Psoas muscle (tissue), 8 donors: ENCODE data around the gene NLRP5. TPM values are rescaled to one million over a fixed set of nuclear protein-coding genes. Genes with fewer than 3 reads are reported as not detected.
"Not testable (repeated sequence)": the region's sequence is repeated elsewhere in the genome, so short reads cannot be mapped to it uniquely, and the experiment has no call there.

Experiments used
- ATAC-seq, 4 donors: fragments of 200-7000 bp; cut with Tn5 transposase; one replicate each; pipeline ENCODE4 v1.9.1; 2020; ENCODE audit warnings: moderate library complexity in 3 of 4, mild to moderate bottlenecking in 2 of 4
- DNase-seq, 2 donors: peaks; one replicate each; pipeline ENCODE4 v3.0.0-alpha.2; 2020
- H3K27ac ChIP-seq: fragments of 200-600 bp; one replicate; pipeline ENCODE4 v1.8.0; 2022
- H3K27me3 ChIP-seq, 3 donors: fragments of 200-600 bp in 1 of 3; one replicate each; pipeline versions ENCODE4 v1.6.1 to v1.8.0; 2013 to 2022; ENCODE audit warnings: low read length in 2 of 3, mild to moderate bottlenecking in 2 of 3, moderate library complexity in 1 of 3; ENCODE audit not compliant: insufficient read depth in 3 of 3
- H3K36me3 ChIP-seq, 2 donors: fragments of 200-600 bp in 1 of 2; one replicate each; pipeline versions ENCODE4 v1.6.1 to v1.8.0; 2013 to 2022; ENCODE audit warnings: low read depth in 1 of 2, mild to moderate bottlenecking in 1 of 2, moderate library complexity in 1 of 2; ENCODE audit not compliant: insufficient read depth in 1 of 2
- H3K4me1 ChIP-seq: fragments of 200-600 bp; one replicate; pipeline ENCODE4 v1.8.0; 2022
- H3K4me3 ChIP-seq: fragments of 200-600 bp; one replicate; pipeline ENCODE4 v1.8.0; 2022; ENCODE audit warnings: mild to moderate bottlenecking
- H3K9me3 ChIP-seq: fragments of 200-600 bp; one replicate; pipeline ENCODE4 v1.8.0; 2022
- WGBS, 3 donors: extraction: QIAGEN DNeasy Blood & Tissue Kit; methylation state at CpG; one replicate each; pipeline versions ENCODE4 v1.1.6 to v1.1.7; 2013; 5-methylcytosine and 5-hydroxymethylcytosine counted together
- intact Hi-C, 2 donors: fragments of 100-400 bp; cut with DNase I; formaldehyde crosslinking; loops; one replicate each; pipeline versions ENCODE4 v1.11.0 to v1.14.2; 2022
- polyA plus RNA-seq, 3 donors: library from polyadenylated mRNA; stranded (reverse); fragments of 200-250 nt; gene quantifications; one replicate each; pipeline ENCODE4 v1.2.3, GENCODE V29; 2013
- total RNA-seq, 4 donors: library from RNA; stranded (reverse); fragmentation: NEBNext Ultra II Directional in 2 of 4; extraction: Animal tissue kit (Norgen Biotek cat#: 25700) in 2 of 4; gene quantifications; one replicate each; pipeline versions ENCODE4 v1.2.1 to v1.2.4, GENCODE V29; 2021 to 2023
- TF ChIP-seq, protein P1 (sequence below): fragments of 200-600 bp; IDR thresholded peaks from one replicate; pipeline ENCODE4 v1.8.0; 2022; ENCODE audit warnings: antibody characterized with exemption
- donor health status: healthy with polysubstance abuse.
- donor health status: DM: no; HTN: no; CAD: no; lungs with moderate emphysema.
- donor health status: Bipolar disorder and iron deficiency.
- donor health status: healthy.
- donor health status: DM: yes; HTN: yes; CAD: no.
- donor health status: DM: no; HTN: no; CAD: no.
- donor health status: DM: no; HTN: no; CAD: no.
- donor health status: DM: yes; HTN: yes; CAD: no.

NLRP5 gene
- total and polyA plus RNA-seq, 7 donors = not detected

DNA sequence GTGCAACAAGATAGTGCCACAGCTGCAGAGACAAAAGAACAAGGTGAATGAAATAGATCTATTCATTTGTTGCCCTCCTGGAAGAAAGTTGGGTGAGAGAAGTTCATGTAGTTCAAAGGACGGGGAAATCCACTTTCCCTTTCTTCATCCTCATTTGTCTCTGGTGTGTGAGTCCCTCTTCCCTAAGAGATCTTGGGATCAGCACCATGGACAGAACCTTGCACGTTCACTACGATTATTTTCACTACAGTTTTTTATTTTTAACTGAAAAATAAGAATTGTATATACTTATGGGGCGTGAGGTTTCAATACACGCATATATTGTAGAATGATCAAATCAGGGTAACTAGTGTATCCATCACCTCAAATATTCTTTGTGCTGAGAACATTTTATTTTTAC lies 29.2 kb downstream of the NLRP5 start:
- intact Hi-C loops = no loop called here
- no peaks in the 10 kb centered on the region for H3K27me3 ChIP-seq
- H3K4me3 ChIP-seq = no peak overlapping the region
- no peaks in the 10 kb centered on the region for H3K36me3 ChIP-seq
- no peak for DNase-seq
- no peaks in the 10 kb centered on the region for H3K4me1 ChIP-seq
- H3K9me3 ChIP-seq = no peaks in the 10 kb centered on the region
- WGBS, 3 donors = 23 to 35% (median 27%) methylated on average over 5 of the region's 5 CpGs
- no peak for ATAC-seq
- no peak overlapping the region for H3K27ac ChIP-seq
- TF ChIP-seq, protein P1, sequence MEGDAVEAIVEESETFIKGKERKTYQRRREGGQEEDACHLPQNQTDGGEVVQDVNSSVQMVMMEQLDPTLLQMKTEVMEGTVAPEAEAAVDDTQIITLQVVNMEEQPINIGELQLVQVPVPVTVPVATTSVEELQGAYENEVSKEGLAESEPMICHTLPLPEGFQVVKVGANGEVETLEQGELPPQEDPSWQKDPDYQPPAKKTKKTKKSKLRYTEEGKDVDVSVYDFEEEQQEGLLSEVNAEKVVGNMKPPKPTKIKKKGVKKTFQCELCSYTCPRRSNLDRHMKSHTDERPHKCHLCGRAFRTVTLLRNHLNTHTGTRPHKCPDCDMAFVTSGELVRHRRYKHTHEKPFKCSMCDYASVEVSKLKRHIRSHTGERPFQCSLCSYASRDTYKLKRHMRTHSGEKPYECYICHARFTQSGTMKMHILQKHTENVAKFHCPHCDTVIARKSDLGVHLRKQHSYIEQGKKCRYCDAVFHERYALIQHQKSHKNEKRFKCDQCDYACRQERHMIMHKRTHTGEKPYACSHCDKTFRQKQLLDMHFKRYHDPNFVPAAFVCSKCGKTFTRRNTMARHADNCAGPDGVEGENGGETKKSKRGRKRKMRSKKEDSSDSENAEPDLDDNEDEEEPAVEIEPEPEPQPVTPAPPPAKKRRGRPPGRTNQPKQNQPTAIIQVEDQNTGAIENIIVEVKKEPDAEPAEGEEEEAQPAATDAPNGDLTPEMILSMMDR = no peak

DNA sequence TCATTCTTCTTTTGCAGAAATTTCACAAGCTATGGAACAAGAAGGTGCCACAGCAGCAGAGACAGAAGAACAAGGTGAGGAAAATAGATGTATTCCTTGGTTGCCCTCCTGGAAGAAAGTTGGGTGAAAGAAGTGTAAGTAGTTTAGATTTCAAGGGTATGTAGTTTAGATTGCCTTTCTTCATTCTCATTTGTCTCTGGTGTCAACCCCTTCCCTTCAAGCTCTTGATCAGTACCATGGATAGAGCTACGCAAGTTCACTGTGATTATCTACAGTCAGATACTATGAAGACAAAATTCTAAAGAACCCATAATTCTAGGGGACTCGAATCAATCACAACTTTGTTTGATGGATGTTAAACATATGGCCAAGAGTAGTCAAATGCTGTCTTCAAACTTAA lies 32.8 kb downstream of the NLRP5 start:
- H3K27me3 ChIP-seq, intact Hi-C loops, H3K4me1 ChIP-seq, H3K27ac ChIP-seq, H3K4me3 ChIP-seq, H3K36me3 ChIP-seq, DNase-seq, ATAC-seq, H3K9me3 ChIP-seq: not testable (repeated sequence)
- WGBS, 3 donors = 53 to 89% methylated on average over 1 to 2 of the region's 2 CpGs; no CpG with 5 or more reads in 1 of the 3 donors

DNA sequence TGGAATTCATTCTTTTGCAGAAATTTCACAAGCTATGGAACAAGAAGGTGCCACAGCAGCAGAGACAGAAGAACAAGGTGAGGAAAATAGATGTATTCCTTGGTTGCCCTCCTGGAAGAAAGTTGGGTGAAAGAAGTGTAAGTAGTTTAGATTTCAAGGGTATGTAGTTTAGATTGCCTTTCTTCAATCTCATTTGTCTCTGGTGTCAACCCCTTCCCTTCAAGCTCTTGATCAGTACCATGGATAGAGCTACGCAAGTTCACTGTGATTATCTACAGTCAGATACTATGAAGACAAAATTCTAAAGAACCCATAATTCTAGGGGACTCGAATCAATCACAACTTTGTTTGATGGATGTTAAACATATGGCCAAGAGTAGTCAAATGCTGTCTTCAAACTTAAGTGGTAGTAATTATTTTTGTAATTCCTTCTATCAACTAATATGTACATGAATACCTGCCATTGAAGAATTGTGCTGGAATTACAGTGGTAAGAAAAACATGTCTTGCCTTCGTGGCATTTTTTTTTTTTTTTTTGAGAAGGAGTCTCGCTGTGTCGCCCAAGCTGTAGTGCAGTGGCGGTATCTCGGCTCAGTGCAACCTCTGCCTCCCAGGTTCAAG lies 33.9 kb downstream of the NLRP5 start:
- H3K4me1 ChIP-seq, intact Hi-C loops, H3K27ac ChIP-seq, DNase-seq, H3K9me3 ChIP-seq, H3K4me3 ChIP-seq, H3K27me3 ChIP-seq, ATAC-seq, H3K36me3 ChIP-seq: not testable (repeated sequence)
- WGBS, 3 donors = 60 to 73% (median 63%) methylated on average over 7 of the region's 7 CpGs

DNA sequence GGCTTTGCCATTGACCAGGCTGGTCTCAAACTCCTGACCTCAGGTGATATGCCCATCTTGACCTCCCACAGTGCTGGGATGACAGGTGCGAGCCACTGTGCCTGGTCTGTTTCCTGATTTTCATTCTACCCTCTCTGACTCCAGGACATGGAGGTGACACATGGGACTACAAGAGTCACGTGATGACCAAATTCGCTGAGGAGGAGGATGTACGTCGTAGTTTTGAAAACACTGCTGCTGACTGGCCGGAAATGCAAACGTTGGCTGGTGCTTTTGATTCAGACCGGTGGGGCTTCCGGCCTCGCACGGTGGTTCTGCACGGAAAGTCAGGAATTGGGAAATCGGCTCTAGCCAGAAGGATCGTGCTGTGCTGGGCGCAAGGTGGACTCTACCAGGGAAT lies 40.2 kb downstream of the NLRP5 start:
- TF ChIP-seq, protein P1 = no peak
- intact Hi-C loops = no loop called here
- H3K27me3 ChIP-seq = no peaks in the 10 kb centered on the region
- no peaks in the 10 kb centered on the region for H3K9me3 ChIP-seq
- WGBS, 3 donors = 88 to 95% (median 89%) methylated on average over 15 of the region's 15 CpGs
- H3K4me3 ChIP-seq = no peak overlapping the region
- DNase-seq = no peak
- no peaks in the 10 kb centered on the region for H3K36me3 ChIP-seq
- no peaks in the 10 kb centered on the region for H3K4me1 ChIP-seq
- no peak for ATAC-seq
- H3K27ac ChIP-seq = no peak overlapping the region

DNA sequence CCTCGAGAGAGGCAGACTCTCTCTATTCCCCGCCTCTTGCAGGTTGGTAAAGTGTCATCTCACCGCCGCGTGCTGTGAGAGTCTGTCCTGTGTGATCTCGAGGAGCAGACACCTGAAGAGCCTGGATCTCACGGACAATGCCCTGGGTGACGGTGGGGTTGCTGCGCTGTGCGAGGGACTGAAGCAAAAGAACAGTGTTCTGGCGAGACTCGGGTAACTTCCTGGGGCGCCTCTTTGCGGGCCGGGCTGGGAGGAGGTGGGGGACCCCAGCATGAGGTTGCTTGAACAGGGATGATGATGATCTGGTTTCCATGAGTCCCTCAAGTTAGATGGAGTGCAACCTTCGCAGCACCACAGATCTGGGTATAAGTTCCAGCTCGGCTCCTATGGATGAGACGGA lies 67.0 kb downstream of the NLRP5 start:
- no peaks in the 10 kb centered on the region for H3K27me3 ChIP-seq
- H3K36me3 ChIP-seq = no peaks in the 10 kb centered on the region
- no peaks in the 10 kb centered on the region for H3K4me1 ChIP-seq
- H3K9me3 ChIP-seq = no peaks in the 10 kb centered on the region
- DNase-seq (no peak), ATAC-seq (no peak)
- H3K4me3 ChIP-seq = no peak overlapping the region
- TF ChIP-seq, protein P1 = no peak
- WGBS, 3 donors = 84 to 88% (median 86%) methylated on average over 18 of the region's 18 CpGs
- intact Hi-C loops = no loop called here
- H3K27ac ChIP-seq = no peak overlapping the region
